ENCODE data around the gene CTSH.

DNA sequence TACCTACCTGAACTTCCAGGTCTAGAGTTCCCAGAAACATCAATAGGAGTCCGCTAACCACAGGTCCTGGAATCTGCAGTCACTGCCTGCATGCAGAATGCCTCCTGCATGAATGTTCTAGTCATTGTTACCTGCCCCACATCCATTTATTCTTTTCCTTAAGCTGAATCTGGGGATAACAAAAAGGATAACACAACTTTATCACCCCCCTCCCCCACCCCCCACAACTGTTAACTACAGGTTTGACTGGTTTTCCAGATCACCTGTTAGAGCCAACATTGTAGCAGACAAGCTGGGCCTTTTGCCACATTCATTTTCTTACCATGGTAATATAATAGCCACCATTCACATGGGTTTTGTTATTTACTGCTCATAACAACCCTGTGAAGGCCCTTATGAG, 4.6 kb upstream of the CTSH start:
- TF ChIP-seq, protein P1, sequence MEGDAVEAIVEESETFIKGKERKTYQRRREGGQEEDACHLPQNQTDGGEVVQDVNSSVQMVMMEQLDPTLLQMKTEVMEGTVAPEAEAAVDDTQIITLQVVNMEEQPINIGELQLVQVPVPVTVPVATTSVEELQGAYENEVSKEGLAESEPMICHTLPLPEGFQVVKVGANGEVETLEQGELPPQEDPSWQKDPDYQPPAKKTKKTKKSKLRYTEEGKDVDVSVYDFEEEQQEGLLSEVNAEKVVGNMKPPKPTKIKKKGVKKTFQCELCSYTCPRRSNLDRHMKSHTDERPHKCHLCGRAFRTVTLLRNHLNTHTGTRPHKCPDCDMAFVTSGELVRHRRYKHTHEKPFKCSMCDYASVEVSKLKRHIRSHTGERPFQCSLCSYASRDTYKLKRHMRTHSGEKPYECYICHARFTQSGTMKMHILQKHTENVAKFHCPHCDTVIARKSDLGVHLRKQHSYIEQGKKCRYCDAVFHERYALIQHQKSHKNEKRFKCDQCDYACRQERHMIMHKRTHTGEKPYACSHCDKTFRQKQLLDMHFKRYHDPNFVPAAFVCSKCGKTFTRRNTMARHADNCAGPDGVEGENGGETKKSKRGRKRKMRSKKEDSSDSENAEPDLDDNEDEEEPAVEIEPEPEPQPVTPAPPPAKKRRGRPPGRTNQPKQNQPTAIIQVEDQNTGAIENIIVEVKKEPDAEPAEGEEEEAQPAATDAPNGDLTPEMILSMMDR (conservative IDR thresholded peaks at IDR 0.05 in 1 of 2, IDR thresholded peaks at IDR 0.05 in 1 of 2; ENCODE audit: low read depth in 1 of 2, low read length in 2 of 2) = no peak
- TF ChIP-seq EZH2 (IDR thresholded peaks at IDR 0.05; ENCODE audit: low read length, missing control alignments) = no peak
